Glomerular visceral epithelial cell (primary cell): ENCODE measurements around the gene SLC30A10.
"Not testable (repeated sequence)": the region's sequence is repeated elsewhere in the genome, so short reads cannot be mapped to it uniquely, and the experiment has no call there.

Source experiments
- DNase-seq: peaks from one replicate; pipeline ENCODE4 v3.0.0-alpha.2; 2016; ENCODE audit errors: extremely low spot score

The SLC30A10 gene

GRCh38 chr1:219891846-219892245 is 36.5 kb downstream of the SLC30A10 start:
- not testable (repeated sequence) for DNase-seq

GRCh38 chr1:219888667-219889066 is 39.7 kb downstream of the SLC30A10 start:
- DNase-seq, result not testable (repeated sequence)

GRCh38 chr1:219885680-219886079 is 42.7 kb downstream of the SLC30A10 start:
- DNase-seq, result no peak

GRCh38 chr1:219883400-219884332 is 44.7 kb downstream of the SLC30A10 start:
- DNase-seq, result no peak

GRCh38 chr1:219882755-219883154 is 45.6 kb downstream of the SLC30A10 start:
- DNase-seq, result no peak

- DNase-seq, result no peak
These were observed 46.3 kb downstream of the SLC30A10 start for GRCh38 chr1:219882096-219882495.

GRCh38 chr1:219880765-219881457 is 47.4 kb downstream of the SLC30A10 start:
- DNase-seq, result no peak

- no peak for DNase-seq
These were observed 51.6 kb downstream of the SLC30A10 start for GRCh38 chr1:219876798-219877209.

GRCh38 chr1:219875860-219876259 is 52.5 kb downstream of the SLC30A10 start:
- no peak for DNase-seq

GRCh38 chr1:219872538-219872937 is 55.8 kb downstream of the SLC30A10 start:
- DNase-seq, result not testable (repeated sequence)

- no peak for DNase-seq
These were observed 56.8 kb downstream of the SLC30A10 start for GRCh38 chr1:219871427-219872057.

- not testable (repeated sequence) for DNase-seq
These were observed 59.7 kb downstream of the SLC30A10 start for GRCh38 chr1:219868615-219869014.
